K562 (cell line): ENCODE measurements around the gene CDC6. TPM values are rescaled to one million over a fixed set of nuclear protein-coding genes. Genes with fewer than 3 reads are reported as not detected.

Source experiments
- AFF4 ChIP-seq: sonication (generic); formaldehyde crosslinking; IDR thresholded peaks from 2 replicates; pipeline ENCODE4 v1.8.0; 2023; ENCODE audit warnings: mild to moderate bottlenecking, missing genetic modification reagents
- BRF1 ChIP-seq: IDR thresholded peaks from 3 replicates; pipeline ENCODE4 v1.6.1; 2011; ENCODE audit warnings: borderline replicate concordance, mild to moderate bottlenecking; ENCODE audit not compliant: insufficient read length; ENCODE audit errors: extremely low read depth
- ETS2 ChIP-seq: IDR thresholded peaks from 2 replicates; pipeline ENCODE4 v1.6.1; 2016; ENCODE audit warnings: borderline replicate concordance, missing genetic modification characterization, mild to moderate bottlenecking, moderate library complexity, missing compliant biosample characterization; ENCODE audit not compliant: poor library complexity, severe bottlenecking
- ETV1 ChIP-seq: fragments of 450-650 bp; conservative IDR thresholded peaks from 2 replicates; pipeline ENCODE4 v1.6.1; 2016; ENCODE audit warnings: missing genetic modification characterization, control low read depth, low read depth, missing compliant biosample characterization
- FIP1L1 ChIP-seq: fragments of 200-400 bp; formaldehyde crosslinking; IDR thresholded peaks from 2 replicates; pipeline ENCODE4 v1.6.1; 2018; ENCODE audit warnings: mild to moderate bottlenecking, low read depth, low read length; ENCODE audit not compliant: poor library complexity, severe bottlenecking
- SAFB ChIP-seq: fragments of 200-400 bp; formaldehyde crosslinking; IDR thresholded peaks from 2 replicates; pipeline ENCODE4 v1.6.1; 2017; ENCODE audit warnings: low read depth, low read length, borderline replicate concordance
- THRA ChIP-seq: fragments of 450-650 bp; IDR thresholded peaks from 2 replicates; pipeline ENCODE4 v1.6.1; 2017; ENCODE audit warnings: mild to moderate bottlenecking, moderate library complexity
- ZFP91 ChIP-seq: sonication (generic); formaldehyde crosslinking; IDR thresholded peaks from 2 replicates; pipeline ENCODE4 v1.8.0; 2022; ENCODE audit warnings: mild to moderate bottlenecking, missing genetic modification reagents
- ZNF12 ChIP-seq: sonication (generic); formaldehyde crosslinking; IDR thresholded peaks from 2 replicates; pipeline ENCODE4 v1.4.0; 2020; ENCODE audit warnings: mild to moderate bottlenecking, missing genetic modification reagents
- polyA plus RNA-seq, 8 experiments: library from polyadenylated mRNA; depleted of rRNA in 4 of 8; stranded (reverse) in 5 of 8; unstranded in 3 of 8; fragments of >200 nt; fragmentation: Nextera tagmentation in 2 of 8; fragmentation: Illumina TruSeq in 1 of 8; extraction: Ambion mirVana in 2 of 8; extraction: Trizol in 1 of 8; gene quantifications; 2 replicates each; pipeline versions ENCODE4 v1.2.1 to v1.2.3, GENCODE V29; 2011 to 2014; ENCODE audit warnings: inconsistent platforms in 1 of 8, missing spikeins in 1 of 8
- total RNA-seq, 7 experiments: library from RNA; depleted of rRNA in 6 of 7; stranded (reverse); fragments of >200 nt in 6 of 7; fragmentation: Illumina TruSeq in 2 of 7; extraction: Trizol in 2 of 7; gene quantifications; 2 replicates each; pipeline versions ENCODE4 v1.2.1 to v1.2.3, GENCODE V29; 2011 to 2021; ENCODE audit warnings: low replicate concordance in 1 of 7
- TF ChIP-seq, protein P1 (sequence below): fragments of 450-650 bp; IDR thresholded peaks from 2 replicates; pipeline ENCODE4 v1.6.1; 2016
- TF ChIP-seq, protein P2 (sequence below), 2 experiments: fragments of 450-650 bp in 1 of 2; IDR thresholded peaks; 2 replicates each; pipeline ENCODE4 v1.6.1; 2011 to 2017; ENCODE audit warnings: low read depth in 2 of 2, antibody characterized with exemption in 1 of 2, borderline replicate concordance in 1 of 2, low read length in 1 of 2, mild to moderate bottlenecking in 1 of 2, mixed read lengths in 1 of 2; ENCODE audit not compliant: control insufficient read depth in 1 of 2
- TF ChIP-seq, protein P3 (sequence below): fragments of 250-450 bp; sonication (Bioruptor Pico); IDR thresholded peaks from 2 replicates; pipeline ENCODE4 v1.6.1; 2021; ENCODE audit warnings: mild to moderate bottlenecking

The CDC6 gene
- total and polyA plus RNA-seq, 9 of the 15 experiments (the other 6 are each of a cell fraction or from before 2014, with no cell fraction given) = 29.6 to 141 (median 106) TPM

DNA sequence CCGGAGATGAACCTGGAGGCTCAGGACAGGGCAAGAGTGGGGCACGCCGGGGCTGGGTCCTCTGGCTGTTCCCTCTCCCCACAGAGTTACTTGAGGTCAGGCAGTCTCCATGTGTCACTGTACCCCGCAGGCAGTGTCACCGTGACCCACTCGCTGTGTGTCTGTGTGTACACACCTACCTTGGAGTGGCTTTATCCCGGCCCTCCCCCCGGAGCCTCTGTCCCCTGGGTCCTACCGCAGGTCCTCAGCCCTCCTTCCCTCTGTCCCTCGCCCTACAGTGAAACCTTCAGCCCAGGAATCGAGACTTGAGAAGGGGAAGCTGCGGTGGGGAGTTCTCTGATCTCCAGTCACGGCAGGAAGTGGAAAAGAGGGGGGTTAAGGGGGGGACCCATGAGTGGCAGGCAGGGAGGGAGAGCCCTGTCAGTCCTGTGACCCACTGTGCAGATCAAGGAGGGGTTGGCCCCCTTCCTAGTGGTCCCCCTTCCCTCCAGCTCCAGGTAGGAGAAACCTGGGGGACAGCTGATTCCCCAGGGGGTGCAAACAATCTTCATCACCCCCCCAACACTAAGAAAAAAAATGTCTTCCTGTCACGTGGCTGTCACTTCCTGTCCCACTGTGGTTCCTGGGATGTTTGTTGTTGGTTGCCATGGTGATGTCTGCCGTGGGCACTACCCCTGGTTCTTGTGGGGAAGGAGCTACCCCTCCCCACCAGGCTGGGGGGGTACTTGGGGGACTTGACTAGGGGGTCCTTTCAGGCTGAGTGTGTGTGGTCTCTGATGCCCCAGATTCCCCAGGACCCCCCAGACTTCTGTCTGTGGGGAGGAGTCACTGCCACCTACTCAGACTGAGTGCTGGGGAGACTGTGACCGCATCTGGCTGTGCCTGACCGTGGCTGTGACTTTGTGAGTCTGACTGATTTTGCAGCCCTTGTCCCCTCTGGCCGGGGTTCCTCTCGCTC, 35.0 kb downstream of the CDC6 start (continued):
- TF ChIP-seq AFF4 (CRISPR knock-in tag) (no peak), THRA (no peak), BRF1 (no peak), ZNF12 (CRISPR knock-in tag) (no peak), ETV1 (no peak; the same call in none of the 2 replicates), ZFP91 (CRISPR knock-in tag) (no peak), SAFB (no peak), FIP1L1 (no peak), ETS2 (tag) (no peak)
- TF ChIP-seq, protein P1, sequence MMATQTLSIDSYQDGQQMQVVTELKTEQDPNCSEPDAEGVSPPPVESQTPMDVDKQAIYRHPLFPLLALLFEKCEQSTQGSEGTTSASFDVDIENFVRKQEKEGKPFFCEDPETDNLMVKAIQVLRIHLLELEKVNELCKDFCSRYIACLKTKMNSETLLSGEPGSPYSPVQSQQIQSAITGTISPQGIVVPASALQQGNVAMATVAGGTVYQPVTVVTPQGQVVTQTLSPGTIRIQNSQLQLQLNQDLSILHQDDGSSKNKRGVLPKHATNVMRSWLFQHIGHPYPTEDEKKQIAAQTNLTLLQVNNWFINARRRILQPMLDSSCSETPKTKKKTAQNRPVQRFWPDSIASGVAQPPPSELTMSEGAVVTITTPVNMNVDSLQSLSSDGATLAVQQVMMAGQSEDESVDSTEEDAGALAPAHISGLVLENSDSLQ = peak; percentile 97
- TF ChIP-seq, protein P2, sequence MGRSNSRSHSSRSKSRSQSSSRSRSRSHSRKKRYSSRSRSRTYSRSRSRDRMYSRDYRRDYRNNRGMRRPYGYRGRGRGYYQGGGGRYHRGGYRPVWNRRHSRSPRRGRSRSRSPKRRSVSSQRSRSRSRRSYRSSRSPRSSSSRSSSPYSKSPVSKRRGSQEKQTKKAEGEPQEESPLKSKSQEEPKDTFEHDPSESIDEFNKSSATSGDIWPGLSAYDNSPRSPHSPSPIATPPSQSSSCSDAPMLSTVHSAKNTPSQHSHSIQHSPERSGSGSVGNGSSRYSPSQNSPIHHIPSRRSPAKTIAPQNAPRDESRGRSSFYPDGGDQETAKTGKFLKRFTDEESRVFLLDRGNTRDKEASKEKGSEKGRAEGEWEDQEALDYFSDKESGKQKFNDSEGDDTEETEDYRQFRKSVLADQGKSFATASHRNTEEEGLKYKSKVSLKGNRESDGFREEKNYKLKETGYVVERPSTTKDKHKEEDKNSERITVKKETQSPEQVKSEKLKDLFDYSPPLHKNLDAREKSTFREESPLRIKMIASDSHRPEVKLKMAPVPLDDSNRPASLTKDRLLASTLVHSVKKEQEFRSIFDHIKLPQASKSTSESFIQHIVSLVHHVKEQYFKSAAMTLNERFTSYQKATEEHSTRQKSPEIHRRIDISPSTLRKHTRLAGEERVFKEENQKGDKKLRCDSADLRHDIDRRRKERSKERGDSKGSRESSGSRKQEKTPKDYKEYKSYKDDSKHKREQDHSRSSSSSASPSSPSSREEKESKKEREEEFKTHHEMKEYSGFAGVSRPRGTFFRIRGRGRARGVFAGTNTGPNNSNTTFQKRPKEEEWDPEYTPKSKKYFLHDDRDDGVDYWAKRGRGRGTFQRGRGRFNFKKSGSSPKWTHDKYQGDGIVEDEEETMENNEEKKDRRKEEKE (IDR thresholded peaks at IDR 0.05; ENCODE audit: borderline replicate concordance in 1 of 2, control insufficient read depth in 1 of 2, low read depth in 2 of 2, low read length in 1 of 2) = no peak
- TF ChIP-seq, protein P3, sequence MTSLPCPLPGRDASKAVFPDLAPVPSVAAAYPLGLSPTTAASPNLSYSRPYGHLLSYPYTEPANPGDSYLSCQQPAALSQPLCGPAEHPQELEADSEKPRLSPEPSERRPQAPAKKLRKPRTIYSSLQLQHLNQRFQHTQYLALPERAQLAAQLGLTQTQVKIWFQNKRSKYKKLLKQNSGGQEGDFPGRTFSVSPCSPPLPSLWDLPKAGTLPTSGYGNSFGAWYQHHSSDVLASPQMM = no peak
